Measurements from ENCODE around the gene ALOX5AP.

DNA sequence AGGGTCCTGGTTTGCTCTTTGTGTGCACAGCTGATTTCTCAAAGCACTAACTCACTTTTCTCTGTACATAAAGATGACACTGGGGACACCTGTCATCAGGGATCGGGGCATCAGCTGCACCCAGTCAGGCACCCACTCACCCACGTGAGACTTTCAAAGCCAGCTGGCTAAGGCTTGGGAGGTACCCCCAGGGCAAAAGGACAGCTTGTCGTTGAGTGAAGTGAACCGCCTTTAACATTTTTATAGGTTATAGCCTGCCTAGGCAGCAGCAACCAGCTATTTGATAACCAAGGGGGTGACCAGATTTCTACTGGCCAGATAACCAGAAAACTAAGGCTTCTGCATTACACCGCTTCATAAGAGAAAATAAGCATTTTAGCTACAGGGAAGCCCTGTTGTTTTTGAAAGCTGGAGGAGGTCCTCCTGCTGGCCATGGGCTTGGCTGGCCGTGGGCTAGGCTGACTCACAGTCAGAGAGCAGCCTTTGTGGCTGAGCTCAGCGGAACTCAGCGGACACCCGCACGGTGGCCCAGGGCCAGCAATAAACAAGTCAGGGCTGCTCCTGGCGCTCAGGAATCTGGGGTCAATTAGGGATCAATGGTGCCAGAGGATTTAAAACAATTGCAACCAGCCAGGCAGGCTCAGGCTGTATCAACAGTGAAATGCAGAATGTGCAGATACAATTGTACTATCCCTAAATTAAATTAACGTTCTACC is 57.1 kb downstream of the ALOX5AP start:
- TF ChIP-seq GATA3 (IDR thresholded peaks at IDR 0.05; ENCODE audit: low read depth, low read length) (no peak), GATA2 (IDR thresholded peaks at IDR 0.05; ENCODE audit: low read depth, low read length) (peak; percentile 27; the same call in 1 of the 2 replicates)

Data from SH-SY5Y (cell line).